GM20000 (cell line): Measurements from ENCODE around the gene RLBP1.

ENCODE experiments used
- DNase-seq: peaks from one replicate; pipeline ENCODE4 v3.0.0; 2012; ENCODE audit warnings: low spot score
- TF ChIP-seq, protein P1 (sequence below): IDR thresholded peaks from 2 replicates; pipeline ENCODE4 v1.5.1; 2012; ENCODE audit warnings: mild to moderate bottlenecking, control low read depth; ENCODE audit errors: extremely low read depth, missing control alignments

RLBP1 gene

GRCh38 chr15:89196994-89197393 is 24.4 kb downstream of the RLBP1 start:
- no peak for DNase-seq
- TF ChIP-seq, protein P1, sequence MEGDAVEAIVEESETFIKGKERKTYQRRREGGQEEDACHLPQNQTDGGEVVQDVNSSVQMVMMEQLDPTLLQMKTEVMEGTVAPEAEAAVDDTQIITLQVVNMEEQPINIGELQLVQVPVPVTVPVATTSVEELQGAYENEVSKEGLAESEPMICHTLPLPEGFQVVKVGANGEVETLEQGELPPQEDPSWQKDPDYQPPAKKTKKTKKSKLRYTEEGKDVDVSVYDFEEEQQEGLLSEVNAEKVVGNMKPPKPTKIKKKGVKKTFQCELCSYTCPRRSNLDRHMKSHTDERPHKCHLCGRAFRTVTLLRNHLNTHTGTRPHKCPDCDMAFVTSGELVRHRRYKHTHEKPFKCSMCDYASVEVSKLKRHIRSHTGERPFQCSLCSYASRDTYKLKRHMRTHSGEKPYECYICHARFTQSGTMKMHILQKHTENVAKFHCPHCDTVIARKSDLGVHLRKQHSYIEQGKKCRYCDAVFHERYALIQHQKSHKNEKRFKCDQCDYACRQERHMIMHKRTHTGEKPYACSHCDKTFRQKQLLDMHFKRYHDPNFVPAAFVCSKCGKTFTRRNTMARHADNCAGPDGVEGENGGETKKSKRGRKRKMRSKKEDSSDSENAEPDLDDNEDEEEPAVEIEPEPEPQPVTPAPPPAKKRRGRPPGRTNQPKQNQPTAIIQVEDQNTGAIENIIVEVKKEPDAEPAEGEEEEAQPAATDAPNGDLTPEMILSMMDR = no peak

DNA sequence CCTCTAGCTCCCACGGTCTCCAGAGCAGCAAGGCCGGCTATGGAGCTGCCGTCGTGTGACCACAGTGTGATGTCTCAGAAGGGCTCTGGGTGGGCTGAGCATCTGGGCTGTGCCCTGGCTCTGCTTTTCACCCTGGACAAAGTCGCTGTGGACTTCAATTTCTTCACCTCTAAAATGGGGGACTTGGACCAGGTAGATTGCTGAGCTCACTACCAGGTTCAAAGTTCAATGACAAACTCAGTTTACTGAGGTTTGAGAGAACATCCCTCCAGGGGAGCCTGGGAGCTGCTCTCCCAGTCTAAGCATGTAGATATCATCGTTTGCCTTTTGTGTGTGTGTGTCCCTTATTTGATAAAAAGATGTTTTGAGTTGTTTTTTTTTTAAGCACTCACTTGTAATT is 25.1 kb downstream of the RLBP1 start:
- TF ChIP-seq, protein P1 = no peak
- DNase-seq = no peak

DNA sequence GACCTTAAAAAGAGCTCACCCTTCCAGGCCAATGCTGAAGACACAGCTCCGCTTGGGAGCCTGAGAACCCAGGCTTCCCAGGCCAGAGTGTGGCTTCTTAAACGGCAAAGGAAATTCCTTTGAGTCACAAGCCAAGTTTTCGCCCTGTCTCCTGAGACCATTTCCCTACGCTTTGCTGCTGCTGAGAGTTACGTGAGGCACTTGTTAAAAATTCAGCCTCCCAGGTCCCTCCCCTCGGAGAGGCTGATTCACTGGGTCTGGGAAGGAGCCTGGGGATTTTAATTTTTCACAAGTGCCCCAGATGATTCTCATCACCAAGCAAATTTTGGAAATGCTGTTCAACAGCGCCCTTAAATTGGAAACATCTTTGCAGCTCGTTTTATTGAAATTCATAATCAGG is 25.5 kb downstream of the RLBP1 start:
- no peak for DNase-seq
- TF ChIP-seq, protein P1 = no peak

GRCh38 chr15:89194608-89195007 is 26.8 kb downstream of the RLBP1 start:
- TF ChIP-seq, protein P1 = no peak
- DNase-seq = no peak

GRCh38 chr15:89192766-89193165 is 28.6 kb downstream of the RLBP1 start:
- no peak for DNase-seq

GRCh38 chr15:89192136-89192535 is 29.2 kb downstream of the RLBP1 start:
- no peak for DNase-seq
- TF ChIP-seq, protein P1 = no peak

More at GRCh38 chr15:89192766-89193165, 28.6 kb downstream of the RLBP1 start:
- TF ChIP-seq, protein P1 = no peak

- TF ChIP-seq, protein P1 = no peak
- DNase-seq = no peak
Observed at GRCh38 chr15:89187986-89188514, 33.3 kb downstream of the RLBP1 start.
